ENCODE measurements around the gene SIGLEC11. TPM values are rescaled to one million over a fixed set of nuclear protein-coding genes. Genes with fewer than 3 reads are reported as not detected.
"Not testable (repeated sequence)": the region's sequence is repeated elsewhere in the genome, so short reads cannot be mapped to it uniquely, and the experiment has no call there.

Gene SIGLEC11
- polyA plus RNA-seq, 4 donors, result 4.4 to 25.0 (median 5.5) TPM

DNA sequence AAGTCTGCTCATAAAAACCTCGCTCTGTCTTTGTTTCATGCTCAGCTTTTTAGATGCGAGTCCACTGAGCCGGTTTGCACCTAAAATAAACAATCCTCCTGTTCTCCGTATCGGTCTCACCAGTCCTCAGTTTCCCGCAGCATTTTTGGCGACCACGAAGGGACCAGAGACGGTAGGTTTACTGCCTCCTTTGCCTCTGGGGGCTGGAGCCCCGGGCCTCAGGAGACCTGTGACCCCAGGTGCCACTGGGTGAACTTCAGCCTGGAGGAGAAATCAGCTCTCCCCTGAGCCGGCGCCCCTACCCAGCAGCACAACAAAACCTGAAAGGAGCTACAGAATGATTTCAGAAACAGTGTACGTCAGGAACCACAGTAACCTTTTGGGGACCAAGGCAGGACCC is 8.1 kb downstream of the SIGLEC11 start:
- no peak for DNase-seq (ENCODE audit: low read depth in 4 of 4, low spot score in 3 of 4)

DNA sequence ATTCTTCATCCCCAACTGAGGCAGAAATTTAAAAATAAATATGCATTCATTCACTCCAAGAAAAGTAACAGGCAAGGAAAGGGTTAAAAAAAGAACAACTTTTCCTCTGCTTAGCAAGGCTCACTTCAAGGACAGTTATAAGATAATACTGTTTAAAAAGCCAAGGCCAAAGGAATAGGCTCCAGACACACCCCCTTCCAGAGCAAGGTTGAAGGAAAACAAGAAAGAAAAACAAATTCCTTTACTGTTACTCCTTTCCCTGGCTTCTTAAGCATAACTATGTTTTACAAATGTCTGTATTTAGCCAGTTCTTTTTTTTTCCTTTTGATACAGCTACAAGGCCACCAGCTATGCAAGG is 8.5 kb downstream of the SIGLEC11 start:
- no peak for DNase-seq (ENCODE audit: low read depth in 4 of 4, low spot score in 3 of 4)

DNA sequence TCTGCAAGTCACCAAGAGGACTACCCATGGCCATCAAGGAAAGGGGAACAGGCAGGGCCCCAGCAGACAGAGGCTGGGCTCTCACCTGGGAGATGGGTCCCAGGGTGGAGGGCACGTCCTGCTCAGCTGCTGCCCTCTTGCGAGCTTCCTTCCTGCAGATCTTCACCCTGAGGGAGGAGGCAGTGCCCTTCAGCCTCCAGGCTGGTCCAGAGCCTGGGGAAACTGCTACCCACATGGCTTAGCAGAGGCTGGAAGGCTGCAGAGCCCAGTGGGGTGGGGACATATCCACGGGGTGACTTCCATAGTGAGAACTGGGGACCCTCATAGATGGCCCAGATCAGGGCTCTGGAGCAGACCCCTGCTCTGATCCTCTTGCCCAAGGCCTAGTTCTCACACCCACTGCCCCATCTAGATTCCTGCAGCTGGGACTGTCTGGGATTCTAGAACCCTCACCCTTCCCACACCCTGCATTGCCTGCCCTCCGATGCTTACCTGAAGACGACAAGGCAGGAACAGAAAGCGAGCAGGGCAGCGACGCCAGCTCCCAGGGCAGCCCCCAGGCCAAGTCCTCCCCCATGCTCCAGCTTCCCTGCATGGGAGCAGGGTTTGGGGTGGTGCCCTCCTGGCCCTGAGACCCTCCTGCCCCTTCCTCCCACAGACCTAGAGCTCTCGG is 9.0 kb downstream of the SIGLEC11 start:
- no peak for DNase-seq (ENCODE audit: low read depth in 4 of 4, low spot score in 3 of 4)

DNA sequence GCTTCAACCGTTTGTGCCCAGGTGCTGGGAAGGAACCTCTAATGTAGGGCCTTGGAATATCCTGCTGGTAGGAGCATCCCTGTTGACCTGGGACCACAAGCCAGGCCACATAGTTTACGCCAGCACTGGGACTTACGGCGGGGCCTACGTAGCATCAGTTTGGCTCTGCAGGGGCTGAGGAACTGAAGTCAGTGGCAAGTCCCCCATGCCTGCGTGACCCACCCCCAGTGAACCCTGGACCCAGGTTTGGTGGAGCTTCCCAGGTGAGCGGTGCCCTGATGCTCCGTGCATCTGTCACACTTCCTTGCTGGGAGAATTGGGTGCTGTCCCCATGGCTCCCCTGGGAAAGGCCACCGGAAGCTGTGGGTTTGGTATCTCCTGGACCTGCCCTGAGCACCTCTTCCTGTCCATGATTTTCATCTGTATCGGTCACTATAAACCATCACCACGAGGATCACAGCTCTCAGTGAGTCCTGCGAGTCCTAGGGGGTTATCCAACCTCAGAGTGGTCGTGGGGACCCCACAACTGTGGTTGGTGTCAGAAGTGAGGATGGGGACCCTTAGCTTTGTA is 9.9 kb downstream of the SIGLEC11 start:
- DNase-seq (ENCODE audit: low read depth in 4 of 4, low spot score in 3 of 4), result no peak

DNA sequence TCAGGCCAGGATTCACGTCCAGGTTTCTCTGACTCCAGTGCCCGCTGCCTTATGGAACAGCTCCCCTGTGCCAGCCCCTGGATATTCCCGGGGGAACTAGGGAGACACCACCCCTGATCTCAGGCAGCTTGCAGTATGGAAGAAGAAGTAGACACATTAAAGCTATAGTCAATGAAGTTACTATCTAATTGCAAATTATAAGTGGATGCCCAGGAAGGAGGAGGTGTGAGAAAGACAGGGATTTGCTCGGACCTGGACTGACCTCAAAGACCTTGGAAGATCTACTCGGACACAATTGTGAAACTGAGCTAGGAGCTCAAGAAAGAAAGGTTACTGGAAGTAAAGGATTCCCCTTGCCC is 10.4 kb downstream of the SIGLEC11 start:
- no peak for DNase-seq (ENCODE audit: low read depth in 4 of 4, low spot score in 3 of 4)

DNA sequence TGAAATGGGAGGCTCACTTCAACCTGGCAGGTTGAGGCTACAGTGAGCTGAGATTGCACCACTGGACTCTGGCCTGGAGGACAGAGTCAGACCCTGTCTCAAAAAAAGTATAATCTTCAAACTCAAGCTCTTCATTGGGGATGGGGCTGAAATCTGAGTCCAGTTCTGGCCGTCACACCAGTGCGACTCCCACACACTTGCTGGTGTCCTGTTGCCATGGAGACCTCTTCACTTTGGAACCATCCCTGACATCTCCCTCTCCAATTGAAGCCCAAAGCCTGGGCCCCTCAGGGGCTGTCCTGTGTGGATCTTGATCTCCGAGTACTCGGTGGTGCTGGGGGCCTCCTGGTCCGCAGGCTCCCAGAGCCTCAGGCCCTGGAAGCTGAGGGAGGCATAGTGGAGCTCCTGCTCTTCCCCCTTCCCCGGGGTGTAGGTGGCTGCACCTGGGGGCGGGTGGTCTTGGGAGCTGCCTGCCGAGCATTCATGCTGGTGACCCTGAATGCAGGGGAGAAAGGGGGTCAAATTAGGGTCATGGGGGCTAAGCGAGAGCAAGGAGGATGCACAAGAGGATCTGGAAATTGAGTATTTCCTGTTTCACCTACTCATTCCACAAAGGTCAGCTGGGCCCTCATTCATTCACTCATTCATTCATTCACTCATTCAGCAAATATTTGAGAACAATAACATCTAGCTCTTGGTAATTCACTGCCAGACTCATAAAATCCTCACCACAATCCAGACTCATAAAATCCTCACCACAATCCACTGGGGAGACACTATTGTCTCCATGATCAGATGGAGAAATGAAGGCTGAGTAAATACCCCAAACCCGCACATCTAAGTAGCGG is 11.0 kb downstream of the SIGLEC11 start:
- DNase-seq (ENCODE audit: low read depth in 4 of 4, low spot score in 3 of 4), result no peak

DNA sequence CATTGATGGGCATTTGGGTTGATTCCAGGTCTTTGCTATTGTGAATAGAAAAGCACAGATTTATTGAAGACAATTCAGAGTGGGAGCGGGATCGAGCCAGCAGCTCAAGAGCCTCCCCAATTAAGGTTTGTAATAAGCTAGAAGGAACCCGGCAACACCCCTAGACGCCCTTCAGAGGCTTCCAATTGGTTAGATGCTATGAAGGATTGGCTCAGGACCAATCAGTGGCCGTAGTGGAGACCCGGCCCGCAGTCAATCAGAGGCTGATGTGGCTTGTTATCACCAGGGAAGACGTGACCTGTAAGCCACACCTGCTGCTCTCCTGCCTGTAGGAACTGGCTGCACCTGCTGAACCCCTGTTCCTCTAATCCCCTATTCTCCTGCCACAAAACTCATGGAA is 14.6 kb downstream of the SIGLEC11 start:
- no peak for DNase-seq (ENCODE audit: low read depth in 4 of 4, low spot score in 3 of 4)

DNA sequence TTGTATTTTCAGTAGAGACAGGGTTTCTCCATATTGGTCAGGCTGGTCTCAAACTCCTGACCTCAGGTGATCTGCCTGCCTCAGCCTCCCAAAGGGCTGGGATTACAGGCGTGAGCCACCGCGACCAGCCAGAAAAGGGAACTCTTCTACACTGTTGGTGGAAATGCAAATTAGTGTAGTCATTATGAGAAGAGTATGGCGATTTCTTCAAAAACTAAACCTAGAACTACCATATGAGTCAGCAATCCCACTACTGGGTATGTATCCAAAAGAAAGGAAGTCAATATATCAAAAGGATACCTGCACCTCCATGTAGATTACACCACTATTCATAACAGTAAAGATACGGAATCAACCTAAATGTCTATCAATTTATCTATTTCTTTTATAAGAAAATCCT is 16.4 kb downstream of the SIGLEC11 start:
- not testable (repeated sequence) for DNase-seq (ENCODE audit: low read depth in 4 of 4, low spot score in 3 of 4)

DNA sequence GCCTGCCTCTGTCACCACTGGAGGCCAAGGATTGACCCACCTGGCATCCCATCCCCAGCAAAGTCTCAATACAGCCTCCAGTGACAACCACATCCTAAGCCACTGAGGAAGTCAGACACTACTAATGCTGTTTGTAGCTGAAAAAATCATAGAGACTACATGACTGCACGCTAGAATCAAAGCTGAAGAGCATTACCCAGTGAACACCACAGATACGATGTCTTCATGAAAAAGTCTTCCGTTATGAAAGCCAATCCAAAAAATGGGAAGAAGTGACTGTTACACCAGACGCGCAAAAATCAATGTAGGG is 20.5 kb downstream of the SIGLEC11 start:
- no peak for DNase-seq (ENCODE audit: low read depth in 4 of 4, low spot score in 3 of 4)

DNA sequence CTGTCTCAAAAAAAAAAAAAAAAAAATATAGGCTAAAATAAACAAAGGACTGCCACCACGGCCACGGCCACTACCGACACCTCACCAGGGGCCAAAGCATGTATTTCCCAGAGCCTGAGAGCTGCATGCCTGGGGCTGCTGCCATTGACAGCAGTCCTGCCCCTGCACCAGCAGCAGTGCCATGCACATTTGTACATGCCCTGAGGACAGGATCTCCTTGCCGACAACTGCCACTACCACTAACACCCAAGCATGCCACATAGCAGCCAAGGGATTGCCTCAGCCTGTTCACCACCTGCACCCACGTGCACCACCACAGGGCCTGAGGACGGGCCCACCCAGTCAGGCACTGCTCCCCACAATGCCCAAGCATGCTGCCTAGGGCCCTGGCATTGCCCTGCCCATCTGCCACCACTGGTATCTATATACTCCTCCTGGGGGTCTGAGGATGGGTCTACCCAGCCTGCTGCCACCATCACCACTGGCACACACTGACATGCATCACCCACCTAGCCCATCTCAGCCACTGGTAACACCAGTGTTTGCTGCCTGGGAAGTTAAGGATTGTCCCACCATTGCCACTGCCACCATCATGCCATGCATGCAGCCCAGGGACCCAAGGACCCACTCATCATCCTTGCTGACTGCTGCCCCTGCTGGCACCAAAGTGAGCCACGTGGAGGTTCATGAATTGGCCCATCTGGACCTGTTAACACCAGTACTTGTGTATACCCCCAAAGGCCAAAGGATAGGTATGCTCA is 21.1 kb downstream of the SIGLEC11 start:
- DNase-seq (ENCODE audit: low read depth in 4 of 4, low spot score in 3 of 4), result no peak

DNA sequence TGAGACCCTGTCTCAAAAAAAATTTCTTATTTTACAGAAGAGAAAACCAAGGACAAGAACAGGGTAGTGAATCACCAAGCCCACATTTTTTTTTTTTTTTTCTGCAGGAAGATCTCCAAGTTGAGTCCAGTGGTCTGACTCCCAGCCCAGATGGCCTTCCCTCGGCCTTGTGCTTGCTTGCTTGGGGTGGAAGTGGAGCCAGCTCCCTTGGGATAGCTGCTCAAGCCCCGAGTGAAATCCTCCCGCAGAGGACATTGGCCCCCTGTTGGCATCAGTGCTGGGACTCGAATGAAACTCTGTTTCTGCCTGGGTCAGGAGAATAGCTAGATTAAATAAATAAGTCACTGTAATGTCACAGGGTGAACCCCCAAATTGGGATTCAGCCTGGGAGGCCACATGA is 22.3 kb downstream of the SIGLEC11 start:
- DNase-seq (ENCODE audit: low read depth in 4 of 4, low spot score in 3 of 4), result no peak

DNA sequence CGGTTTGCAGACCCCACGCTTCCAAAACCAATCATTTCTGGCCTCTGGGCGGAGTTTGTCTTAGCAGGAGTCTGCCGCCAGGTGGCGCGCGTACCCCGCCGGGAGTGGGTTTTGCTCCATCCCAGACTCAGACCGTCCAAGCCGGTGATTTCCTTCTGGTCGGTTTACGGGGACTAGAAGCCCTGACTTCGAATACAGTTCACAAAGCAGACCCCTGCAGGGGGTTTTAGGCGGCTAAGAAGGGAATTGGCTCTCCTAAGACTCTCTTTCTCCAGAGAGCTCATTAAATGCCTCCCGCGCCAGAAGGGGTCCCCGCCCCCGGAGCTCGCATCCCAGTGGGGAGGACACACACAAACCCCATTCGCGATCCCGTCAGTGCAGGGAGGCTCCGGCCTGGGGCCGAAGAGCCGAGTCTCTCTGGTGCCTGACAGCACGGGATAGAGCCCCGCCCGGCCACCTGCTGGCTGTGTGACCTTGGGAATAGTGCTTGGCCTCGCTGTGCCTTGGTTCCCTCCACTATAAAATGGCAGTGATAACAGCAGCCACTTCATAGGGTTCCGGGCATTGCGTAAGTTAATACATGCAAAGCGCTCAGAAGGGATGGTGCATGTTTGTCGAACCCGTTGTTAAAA is 23.1 kb downstream of the SIGLEC11 start:
- DNase-seq (ENCODE audit: low read depth in 4 of 4, low spot score in 3 of 4), result no peak

DNA sequence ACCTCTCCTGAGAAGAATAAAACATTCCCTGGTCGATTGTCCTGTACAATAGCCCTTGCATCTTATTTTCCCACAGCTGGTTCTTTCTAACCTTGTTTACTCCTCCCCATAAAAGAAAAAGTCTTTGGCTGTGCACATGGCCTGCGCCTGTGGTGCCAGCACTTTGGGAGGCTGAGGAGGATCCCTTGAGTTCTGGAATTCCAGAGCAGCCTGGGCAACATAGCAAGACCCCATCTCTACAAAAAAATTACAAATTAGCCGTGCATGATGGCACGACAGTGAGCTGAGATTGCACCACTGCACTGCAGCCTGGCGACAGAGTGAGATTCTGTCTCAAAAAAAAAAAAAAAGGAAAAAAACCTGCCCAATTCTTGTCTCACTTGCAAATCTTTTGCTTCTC is 24.4 kb downstream of the SIGLEC11 start:
- no peak for DNase-seq (ENCODE audit: low read depth in 4 of 4, low spot score in 3 of 4)

DNA sequence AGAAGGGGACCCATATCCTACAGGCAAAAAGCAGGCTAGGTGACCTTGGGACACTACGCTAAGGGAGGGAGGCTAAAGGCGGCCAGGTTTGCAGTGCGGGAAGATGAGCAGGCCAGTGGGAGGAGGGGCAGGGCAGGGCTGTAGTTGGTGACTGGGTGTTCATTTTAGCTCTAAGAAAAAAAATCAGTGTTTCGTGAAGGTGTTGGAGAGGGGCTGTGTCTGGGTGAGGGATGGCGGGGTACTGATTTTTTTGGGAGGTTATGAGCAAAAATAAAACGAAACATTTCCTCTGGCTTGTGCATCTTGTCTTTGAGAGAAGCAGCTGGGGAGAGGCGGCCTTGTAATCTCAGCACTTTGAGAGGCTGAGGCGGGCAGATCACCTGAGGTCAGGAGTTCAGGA is 27.3 kb downstream of the SIGLEC11 start:
- DNase-seq (ENCODE audit: low read depth in 4 of 4, low spot score in 3 of 4), result no peak

DNA sequence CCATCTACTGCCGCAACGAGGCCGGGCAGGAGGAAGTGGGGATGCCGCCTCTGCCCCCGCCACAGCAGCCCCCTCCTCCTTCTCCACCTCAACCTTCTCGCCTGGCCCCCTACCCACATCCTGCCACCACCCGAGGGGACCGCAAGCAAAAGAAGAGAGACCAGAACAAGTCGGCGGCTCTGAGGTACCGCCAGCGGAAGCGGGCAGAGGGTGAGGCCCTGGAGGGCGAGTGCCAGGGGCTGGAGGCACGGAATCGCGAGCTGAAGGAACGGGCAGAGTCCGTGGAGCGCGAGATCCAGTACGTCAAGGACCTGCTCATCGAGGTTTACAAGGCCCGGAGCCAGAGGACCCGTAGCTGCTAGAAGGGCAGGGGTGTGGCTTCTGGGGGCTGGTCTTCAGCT is 28.2 kb downstream of the SIGLEC11 start:
- DNase-seq (ENCODE audit: low read depth in 4 of 4, low spot score in 3 of 4), result no peak

DNA sequence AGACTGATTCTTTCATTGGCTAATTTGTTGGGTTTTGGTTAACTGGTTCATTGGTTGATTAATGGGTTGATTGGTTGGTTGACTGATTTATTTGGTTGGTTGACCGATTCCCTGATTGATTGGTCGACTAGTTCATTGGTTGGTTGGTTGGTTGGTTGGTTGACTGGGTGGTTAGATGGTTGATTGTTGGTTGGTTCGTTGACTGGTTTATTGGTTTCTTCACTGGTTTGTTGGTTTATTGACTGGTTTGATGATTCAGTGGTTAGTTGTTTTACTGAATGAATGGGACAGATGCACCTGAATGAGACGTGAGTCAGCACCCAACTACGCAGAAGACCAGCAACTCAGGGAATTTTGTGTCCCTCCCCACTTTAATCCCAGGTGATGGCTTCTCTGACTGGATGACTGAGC is 28.9 kb downstream of the SIGLEC11 start:
- no peak for DNase-seq (ENCODE audit: low read depth in 4 of 4, low spot score in 3 of 4)

DNA sequence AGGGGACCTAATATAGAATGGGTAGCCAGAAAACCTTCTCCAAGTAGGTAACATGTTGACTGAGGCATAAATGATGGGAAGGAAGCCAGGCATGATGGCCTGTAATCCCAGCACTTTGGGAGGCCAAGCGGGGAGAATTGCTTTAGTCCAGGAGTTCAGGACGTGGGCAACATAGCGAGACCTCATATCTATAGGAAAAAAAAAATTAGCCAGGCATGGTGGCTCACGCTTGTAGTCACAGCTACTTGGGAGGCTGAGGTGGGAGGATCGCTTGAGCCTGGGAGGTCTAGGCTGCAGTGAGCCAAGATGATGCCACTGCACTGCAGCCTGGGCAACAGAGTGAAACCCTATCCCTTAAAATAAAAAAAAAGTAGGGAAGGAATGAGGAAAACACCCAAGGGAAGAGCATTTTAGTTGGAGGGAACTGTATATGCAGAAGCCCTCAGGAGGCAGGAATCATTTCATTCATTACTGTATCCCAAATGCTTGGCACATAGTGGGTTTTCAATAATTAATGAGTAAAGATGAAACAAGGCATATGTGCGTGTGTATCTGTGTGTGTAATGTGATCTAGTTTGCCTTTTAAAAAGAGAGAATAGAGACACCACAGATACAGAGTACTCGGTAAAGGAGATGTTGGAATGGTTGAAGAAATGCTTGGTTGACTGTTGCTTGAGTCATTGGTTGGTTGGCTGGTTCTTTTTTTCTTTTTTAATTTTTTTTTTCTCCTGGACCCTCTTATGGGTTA is 29.5 kb downstream of the SIGLEC11 start:
- DNase-seq (ENCODE audit: low read depth in 4 of 4, low spot score in 3 of 4), result no peak

DNA sequence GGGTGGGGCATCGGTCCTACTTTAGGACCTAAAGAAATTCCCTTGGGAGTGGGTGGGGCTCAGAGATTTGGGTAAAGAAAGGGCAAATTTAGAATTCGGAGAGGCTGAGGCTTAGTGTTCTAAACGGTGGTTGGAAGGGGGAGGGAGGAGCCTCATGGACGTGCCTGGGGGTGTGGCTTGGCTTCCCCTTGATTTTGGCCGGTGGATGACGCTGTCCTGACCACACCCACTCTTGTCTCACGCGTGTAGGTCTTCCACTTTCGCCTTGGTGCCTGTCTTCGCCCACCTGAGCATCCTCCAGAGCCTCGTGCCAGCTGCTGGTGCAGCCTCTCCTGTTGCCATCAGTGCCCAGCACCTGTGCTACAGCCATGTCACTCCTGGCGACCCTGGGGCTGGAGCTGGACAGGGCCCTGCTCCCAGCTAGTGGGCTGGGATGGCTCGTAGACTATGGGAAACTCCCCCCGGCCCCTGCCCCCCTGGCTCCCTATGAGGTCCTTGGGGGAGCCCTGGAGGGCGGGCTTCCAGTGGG is 30.4 kb downstream of the SIGLEC11 start:
- no peak for DNase-seq (ENCODE audit: low read depth in 4 of 4, low spot score in 3 of 4)

DNA sequence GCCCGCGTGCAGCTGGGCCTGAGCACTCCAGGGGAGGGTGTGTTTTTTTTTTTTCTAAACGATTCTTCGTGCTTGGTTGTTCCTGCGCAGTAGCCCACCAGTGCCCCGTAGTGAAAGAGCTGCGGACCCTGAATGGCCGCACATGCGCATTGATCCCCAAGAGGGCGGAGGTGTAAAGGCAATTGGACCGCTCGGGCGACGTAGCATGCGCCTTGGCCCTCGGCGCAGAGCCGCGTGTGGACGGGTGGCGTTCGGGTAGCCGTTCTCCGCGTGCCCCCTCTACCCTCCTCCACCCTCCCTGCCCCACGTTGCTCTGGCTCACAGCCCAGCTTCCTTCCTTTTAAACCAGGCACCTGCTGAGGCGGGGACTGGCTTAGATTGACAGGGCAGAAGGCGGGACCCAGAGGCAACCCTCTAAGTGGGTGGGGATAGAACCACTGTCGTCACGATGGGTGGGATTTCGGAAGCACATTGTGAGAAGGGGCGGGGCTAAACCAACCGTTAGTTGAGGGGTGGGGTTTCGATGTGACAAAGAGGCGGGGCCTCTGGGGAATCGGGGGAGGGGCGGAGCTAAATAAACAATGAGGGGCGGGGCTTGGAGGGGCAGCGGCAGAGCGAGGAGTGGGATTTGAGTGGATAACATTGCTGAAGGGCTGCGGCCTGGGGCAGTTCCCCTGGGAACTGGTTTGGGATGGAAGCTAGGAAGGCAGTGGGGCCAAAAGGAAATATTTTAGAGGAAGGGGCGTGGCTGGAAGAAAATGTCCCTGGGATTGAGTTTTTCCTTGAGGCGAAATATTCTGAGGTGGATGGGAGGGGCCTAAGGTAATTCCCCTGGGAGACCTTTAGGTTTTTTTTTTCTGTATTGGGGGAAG is 31.1 kb downstream of the SIGLEC11 start:
- peak; percentile 85 to 92 (median 87) for DNase-seq (ENCODE audit: low read depth in 4 of 4, low spot score in 3 of 4)
